OCI-LY3 (cell line): ENCODE data around the gene BLOC1S4.

ENCODE experiments used
- CTCF ChIP-seq: fragments of 200-600, 300-600 bp; sonication (generic); IDR thresholded peaks from 2 replicates; pipeline ENCODE4 v1.5.1; 2014; ENCODE audit warnings: antibody characterized with exemption, low read length, low read depth
- EZH2phosphoT487 ChIP-seq: fragments of 200-600 bp; shearing (Covaris generic); IDR thresholded peaks from 2 replicates; pipeline ENCODE4 v1.6.1; 2018; ENCODE audit warnings: antibody characterized with exemption, mixed run types, low read depth

- no peak for TF ChIP-seq CTCF
- no peak for TF ChIP-seq EZH2phosphoT487
Observed at GRCh38 chr4:6734165-6734786, 18.3 kb downstream of the BLOC1S4 start.
